Left ventricle myocardium inferior (tissue), 1 donor: ENCODE measurements around the gene SAMD1. TPM values are rescaled to one million over a fixed set of nuclear protein-coding genes. Genes with fewer than 3 reads are reported as not detected.
A peak's percentile ranks its signal among the peaks of the same experiment; 100 is the strongest.

Source experiments
- DNase-seq: peaks from one replicate; pipeline ENCODE4 v3.0.0-alpha.2; 2020
- H3K27ac ChIP-seq: fragments of 200-600 bp; replicated peaks from 2 replicates; pipeline ENCODE4 v1.8.0; 2021
- H3K27me3 ChIP-seq: fragments of 200-600 bp; 2 replicates; pipeline ENCODE4 v1.8.0; 2021; ENCODE audit warnings: low read depth
- H3K36me3 ChIP-seq: fragments of 200-600 bp; 2 replicates; pipeline ENCODE4 v1.8.0; 2021
- H3K4me1 ChIP-seq: fragments of 200-600 bp; 2 replicates; pipeline ENCODE4 v1.8.0; 2021
- H3K4me3 ChIP-seq: fragments of 200-600 bp; 2 replicates; pipeline ENCODE4 v1.8.0; 2021; ENCODE audit warnings: mild to moderate bottlenecking, moderate library complexity
- H3K9me3 ChIP-seq: fragments of 200-600 bp; replicated peaks from 2 replicates; pipeline ENCODE4 v1.8.0; 2021
- intact Hi-C: fragments of 100-400 bp; cut with micrococcal nuclease; formaldehyde crosslinking; loops from one replicate; pipeline ENCODE4 v1.11.0; 2022
- total RNA-seq: library from RNA; stranded (reverse); fragmentation: NEBNext Ultra II Directional; extraction: Animal tissue kit (Norgen Biotek cat#: 25700); gene quantifications from one replicate; pipeline ENCODE4 v1.2.1, GENCODE V29; 2021
- TF ChIP-seq, protein P1 (sequence below): fragments of 200-600 bp; IDR thresholded peaks from 2 replicates; pipeline ENCODE4 v1.8.0; 2021; ENCODE audit warnings: antibody characterized with exemption, mild to moderate bottlenecking, borderline replicate concordance
- donor health status: DM: no; HTN: yes; CAD: no; lungs with severe emphysema.

Gene SAMD1
- total RNA-seq, 1 donor from 2014 or later: 46.7 TPM

DNA sequence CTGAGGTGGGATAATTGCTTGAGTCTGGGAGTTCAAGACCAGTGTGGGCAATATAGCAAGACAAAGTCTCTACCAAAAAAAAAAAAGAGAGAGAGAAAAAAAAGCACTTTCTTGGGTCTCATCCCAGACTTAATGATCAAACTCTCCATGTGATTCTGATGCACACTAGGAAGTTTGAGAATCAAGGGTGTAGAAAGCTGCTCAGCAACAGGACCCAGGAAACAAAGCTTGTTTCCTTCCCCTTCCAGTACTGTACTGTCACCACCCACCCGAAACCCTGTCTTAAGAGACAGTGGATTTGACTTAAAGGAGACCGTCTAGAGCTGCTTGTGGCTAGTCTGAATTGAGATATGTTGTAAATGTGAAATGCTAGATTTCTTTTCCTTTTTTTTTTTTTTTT, 12.1 kb downstream of the SAMD1 start:
- Histone ChIP-seq H3K9me3 (no peaks in the 10 kb centered on the region), H3K4me3 (no peak overlapping the region), H3K27me3 (no peaks in the 10 kb centered on the region), H3K27ac (peak overlapping the region; percentile 27), H3K4me1 (peaks cover 54% of the 10 kb centered on the region), H3K36me3 (no peaks in the 10 kb centered on the region)
- no peak for DNase-seq
- TF ChIP-seq, protein P1, sequence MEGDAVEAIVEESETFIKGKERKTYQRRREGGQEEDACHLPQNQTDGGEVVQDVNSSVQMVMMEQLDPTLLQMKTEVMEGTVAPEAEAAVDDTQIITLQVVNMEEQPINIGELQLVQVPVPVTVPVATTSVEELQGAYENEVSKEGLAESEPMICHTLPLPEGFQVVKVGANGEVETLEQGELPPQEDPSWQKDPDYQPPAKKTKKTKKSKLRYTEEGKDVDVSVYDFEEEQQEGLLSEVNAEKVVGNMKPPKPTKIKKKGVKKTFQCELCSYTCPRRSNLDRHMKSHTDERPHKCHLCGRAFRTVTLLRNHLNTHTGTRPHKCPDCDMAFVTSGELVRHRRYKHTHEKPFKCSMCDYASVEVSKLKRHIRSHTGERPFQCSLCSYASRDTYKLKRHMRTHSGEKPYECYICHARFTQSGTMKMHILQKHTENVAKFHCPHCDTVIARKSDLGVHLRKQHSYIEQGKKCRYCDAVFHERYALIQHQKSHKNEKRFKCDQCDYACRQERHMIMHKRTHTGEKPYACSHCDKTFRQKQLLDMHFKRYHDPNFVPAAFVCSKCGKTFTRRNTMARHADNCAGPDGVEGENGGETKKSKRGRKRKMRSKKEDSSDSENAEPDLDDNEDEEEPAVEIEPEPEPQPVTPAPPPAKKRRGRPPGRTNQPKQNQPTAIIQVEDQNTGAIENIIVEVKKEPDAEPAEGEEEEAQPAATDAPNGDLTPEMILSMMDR: no peak
- intact Hi-C loops: no loop called here

DNA sequence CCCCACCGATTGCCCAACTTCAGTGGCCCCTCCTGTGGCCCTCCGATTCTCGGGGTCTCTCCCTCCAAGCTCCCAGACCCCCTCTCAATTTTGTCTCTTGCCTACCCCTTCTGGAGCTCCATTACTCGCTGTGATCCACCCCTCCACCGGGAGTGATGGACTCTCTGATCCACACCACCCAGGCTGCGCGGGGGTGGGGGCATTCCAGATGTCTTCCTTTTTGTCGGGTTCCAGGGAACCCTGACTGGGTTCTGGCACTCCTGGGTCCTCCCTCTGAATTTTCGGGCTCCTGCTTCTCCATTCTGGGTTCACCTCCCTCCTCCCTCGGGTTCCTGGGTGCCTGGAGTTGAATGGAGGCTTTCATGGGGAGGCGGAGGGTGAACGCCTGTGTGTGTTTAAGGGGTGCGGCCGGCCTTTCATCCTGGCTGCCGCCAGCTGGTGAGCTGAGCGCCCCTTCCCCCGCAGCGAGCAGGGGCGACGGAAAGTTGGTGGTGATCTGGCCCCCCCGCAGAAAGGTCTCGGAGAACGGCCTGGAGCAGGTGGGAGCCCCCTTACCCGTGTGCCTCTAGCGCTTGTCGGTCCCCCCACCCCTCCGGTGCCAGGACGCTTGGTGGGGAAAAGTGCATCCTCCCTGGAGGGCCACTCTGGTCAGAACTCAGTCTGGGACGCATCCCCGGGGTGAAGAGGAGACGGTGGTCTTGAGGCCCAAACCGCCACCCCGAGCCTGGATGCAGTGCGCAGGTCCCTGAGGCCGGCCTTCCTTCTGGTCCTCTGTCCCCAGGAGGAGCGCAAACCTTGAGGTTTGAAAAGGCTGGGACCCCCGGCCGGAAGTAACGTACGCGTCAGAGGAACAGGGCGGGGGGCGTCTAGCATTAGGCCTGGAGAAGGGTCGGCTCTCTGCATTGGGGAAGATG, 16.4 kb downstream of the SAMD1 start:
- DNase-seq: no peak
- Histone ChIP-seq H3K9me3 (no peaks in the 10 kb centered on the region), H3K27me3 (no peaks in the 10 kb centered on the region), H3K36me3 (no peaks in the 10 kb centered on the region), H3K4me1 (peaks cover 46% of the 10 kb centered on the region), H3K27ac (peak overlapping the region; percentile 96), H3K4me3 (peak overlapping the region; percentile 92)
- intact Hi-C loops: no loop called here
- TF ChIP-seq, protein P1: no peak

DNA sequence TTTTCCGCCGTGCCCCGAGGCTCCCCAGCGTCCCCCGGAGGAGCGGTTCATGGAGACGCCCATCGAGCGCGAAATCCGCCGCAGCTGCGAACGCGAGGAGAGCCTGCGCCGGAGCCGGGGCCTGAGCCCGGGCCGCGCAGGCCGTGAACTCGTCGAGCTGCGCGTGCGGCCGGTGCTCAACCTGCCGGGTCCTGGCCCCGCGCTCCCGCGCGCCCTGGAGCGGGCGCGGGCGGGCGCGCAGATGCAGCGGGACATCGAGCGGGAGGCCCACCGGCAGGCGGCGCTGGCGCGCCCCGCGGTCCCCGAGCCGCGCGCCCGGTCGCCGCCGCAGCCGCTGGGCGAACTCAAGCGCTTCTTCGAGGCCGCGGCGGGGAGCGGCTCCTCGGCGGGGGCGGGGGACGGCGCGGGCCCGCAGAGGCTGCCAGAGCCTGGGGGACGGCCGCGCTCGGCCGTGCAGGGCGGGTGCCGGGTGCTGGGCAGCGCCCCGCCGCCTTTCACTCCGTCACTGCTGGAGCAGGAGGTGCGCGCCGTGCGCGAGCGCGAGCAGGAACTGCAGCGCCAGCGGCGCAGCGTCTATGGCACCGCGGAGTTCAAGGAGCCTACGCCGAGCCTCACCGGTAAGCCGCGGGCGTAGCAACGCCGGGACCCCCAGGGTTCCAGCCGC, 17.2 kb downstream of the SAMD1 start:
- Histone ChIP-seq H3K27me3 (no peaks in the 10 kb centered on the region), H3K36me3 (no peaks in the 10 kb centered on the region), H3K9me3 (no peaks in the 10 kb centered on the region), H3K27ac (peak overlapping the region; percentile 96), H3K4me1 (peaks cover 46% of the 10 kb centered on the region), H3K4me3 (peak overlapping the region; percentile 92)
- intact Hi-C loops: no loop called here
- TF ChIP-seq, protein P1: peak; percentile 64
- peak; percentile 77 for DNase-seq

DNA sequence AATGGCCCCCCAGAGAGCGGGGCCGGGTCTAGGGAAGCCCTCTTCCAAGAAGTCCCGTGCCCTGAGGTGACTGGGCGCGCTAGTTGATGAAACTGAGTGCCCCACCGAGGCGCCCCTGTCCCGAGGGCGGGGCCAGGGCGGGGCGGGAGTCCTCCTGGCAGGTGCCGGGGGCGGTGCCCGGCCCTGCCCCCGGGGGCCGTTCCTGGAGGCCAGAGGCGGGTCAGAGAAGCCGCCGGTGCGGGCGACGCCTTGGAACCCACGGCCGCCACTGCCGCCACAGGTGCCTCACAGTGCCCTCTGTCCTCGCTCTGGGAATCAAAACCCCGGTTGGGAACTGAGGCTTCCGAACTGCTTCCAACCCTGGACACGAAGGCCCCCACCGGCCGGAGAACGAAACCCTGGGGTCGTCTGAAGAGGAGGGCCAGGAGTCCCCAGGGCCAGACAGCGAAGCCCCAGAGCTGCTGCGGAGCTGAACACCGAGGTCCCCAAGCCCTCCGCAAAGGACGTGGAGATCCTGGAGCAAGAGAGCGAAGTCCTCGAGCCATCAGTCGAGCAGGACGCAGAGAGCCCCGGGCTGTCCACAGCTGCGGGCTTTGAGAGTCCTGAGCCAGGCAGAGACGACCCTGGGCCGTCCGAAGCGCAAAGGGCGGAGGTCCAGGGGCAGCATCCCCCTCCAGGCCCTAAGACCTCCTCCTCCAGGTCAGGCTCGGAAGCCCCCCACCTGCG, 17.9 kb downstream of the SAMD1 start, which contains the start of gene MISP3:
TSS of gene MISP3 (plus strand) at position 252 of the 726 bp plus-strand sequence. CDS start 524 bp downstream, outside the sequence.
- no peaks in the 10 kb centered on the region for H3K27me3 ChIP-seq
- H3K9me3 ChIP-seq: no peaks in the 10 kb centered on the region
- DNase-seq: peak; percentile 49
- TF ChIP-seq, protein P1: no peak
- peak within 1 kb of the TSS; percentile 96 for H3K27ac ChIP-seq
- H3K36me3 ChIP-seq: no peaks in the 10 kb centered on the region
- peaks cover 46% of the 10 kb centered on the region for H3K4me1 ChIP-seq
- peak within 1 kb of the TSS; percentile 92 for H3K4me3 ChIP-seq
- intact Hi-C loops: no loop called here

DNA sequence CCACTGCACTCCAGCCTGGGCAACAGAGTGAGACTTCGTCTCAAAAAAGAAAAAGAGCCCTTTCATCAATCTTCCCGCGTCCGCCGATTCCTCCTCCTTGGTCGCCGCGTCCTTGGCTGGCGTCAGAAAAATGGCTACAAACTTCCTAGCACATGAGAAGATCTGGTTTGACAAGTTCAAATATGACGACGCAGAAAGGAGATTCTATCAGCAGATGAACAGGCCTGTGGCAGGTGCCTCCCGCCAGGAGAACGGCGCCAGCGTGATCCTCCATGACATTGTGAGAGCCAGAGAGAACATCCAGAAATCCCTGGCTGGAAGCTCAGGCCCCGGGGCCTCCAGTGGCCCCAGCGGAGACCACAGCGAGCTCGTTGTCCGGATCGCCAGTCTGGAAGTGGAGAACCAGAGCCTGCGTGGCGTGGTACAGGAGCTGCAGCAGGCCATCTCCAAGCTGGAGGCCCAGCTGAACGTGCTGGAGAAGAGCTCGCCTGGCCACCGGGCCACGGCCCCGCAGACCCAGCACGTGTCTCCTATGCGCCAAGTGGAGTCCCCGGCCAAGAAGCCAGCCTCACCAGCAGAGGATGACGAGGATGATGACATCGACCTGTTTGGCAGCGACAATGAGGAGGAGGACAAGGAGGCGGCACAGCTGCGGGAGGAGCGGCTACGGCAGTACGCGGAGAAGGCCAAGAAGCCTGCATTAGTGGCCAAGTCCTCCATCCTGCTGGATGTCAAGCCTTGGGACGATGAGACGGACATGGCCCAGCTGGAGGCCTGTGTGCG, 20.1 kb downstream of the SAMD1 start:
- peak; percentile 36 for DNase-seq
- no peaks in the 10 kb centered on the region for H3K9me3 ChIP-seq
- no peaks in the 10 kb centered on the region for H3K36me3 ChIP-seq
- H3K4me3 ChIP-seq: no peak overlapping the region
- TF ChIP-seq, protein P1: no peak
- H3K27me3 ChIP-seq: no peaks in the 10 kb centered on the region
- H3K27ac ChIP-seq: peak overlapping the region; percentile 96
- H3K4me1 ChIP-seq: peaks cover 39% of the 10 kb centered on the region
- intact Hi-C loops: no loop called here
